ENCODE data around the gene SIRPB2. TPM values are rescaled to one million over a fixed set of nuclear protein-coding genes. Genes with fewer than 3 reads are reported as not detected.

Gene SIRPB2
- total and polyA plus RNA-seq, 8 donors = 1.3 to 29.9 (median 2.0) TPM

DNA sequence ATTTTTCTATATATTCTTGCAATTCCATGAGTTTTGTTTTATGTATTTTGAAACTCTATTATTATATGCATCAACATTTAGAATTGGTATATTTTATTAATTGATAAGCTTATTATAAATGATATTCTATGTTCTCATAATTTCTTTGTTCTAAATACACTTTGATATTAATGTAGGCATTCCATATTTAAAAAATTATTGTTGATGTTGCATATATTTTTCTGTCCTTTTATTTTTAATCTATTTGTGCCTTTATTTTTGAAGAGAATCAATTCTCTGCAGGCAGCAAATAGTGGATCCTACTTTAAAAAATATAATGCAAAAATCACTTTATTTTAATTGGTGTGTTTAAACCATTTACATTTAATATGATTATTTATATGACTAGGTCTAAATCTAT lies 36.7 kb upstream of the SIRPB2 start:
- no peaks in the 10 kb centered on the region for H3K27me3 ChIP-seq
- intact Hi-C loops (cut with DNase I) = no loop called here
- ATAC-seq = no peak
- TF ChIP-seq, protein P1, sequence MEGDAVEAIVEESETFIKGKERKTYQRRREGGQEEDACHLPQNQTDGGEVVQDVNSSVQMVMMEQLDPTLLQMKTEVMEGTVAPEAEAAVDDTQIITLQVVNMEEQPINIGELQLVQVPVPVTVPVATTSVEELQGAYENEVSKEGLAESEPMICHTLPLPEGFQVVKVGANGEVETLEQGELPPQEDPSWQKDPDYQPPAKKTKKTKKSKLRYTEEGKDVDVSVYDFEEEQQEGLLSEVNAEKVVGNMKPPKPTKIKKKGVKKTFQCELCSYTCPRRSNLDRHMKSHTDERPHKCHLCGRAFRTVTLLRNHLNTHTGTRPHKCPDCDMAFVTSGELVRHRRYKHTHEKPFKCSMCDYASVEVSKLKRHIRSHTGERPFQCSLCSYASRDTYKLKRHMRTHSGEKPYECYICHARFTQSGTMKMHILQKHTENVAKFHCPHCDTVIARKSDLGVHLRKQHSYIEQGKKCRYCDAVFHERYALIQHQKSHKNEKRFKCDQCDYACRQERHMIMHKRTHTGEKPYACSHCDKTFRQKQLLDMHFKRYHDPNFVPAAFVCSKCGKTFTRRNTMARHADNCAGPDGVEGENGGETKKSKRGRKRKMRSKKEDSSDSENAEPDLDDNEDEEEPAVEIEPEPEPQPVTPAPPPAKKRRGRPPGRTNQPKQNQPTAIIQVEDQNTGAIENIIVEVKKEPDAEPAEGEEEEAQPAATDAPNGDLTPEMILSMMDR (IDR thresholded peaks at IDR 0.05) = no peak
- DNase-seq = no peak
- H3K27ac ChIP-seq = no peak overlapping the region
- no peak overlapping the region for H3K4me3 ChIP-seq
- H3K9me3 ChIP-seq = no peaks in the 10 kb centered on the region
- H3K4me1 ChIP-seq = peaks cover 0 to 11% of the 10 kb centered on the region in 2 donors
- H3K36me3 ChIP-seq = no peaks in the 10 kb centered on the region

DNA sequence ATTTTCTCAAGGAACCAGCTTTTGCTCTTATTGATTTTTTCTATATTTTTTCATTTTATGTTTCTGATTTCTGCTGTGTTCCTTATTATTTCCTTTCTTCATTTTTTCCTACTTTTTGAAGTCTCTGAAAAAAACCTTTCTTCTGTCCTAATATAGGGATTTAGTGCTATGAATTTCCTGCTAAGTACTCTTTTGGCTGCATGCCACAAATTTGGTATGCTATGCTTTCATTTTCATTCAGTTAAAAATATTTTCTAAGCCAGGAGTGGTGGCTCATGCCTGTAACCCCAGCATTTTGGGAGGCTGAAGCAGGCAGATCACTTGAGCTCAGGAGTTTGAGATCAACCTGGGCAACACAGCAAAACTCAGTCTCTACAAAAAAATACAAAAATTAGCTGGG lies 35.7 kb upstream of the SIRPB2 start:
- H3K4me3 ChIP-seq = no peak overlapping the region
- TF ChIP-seq, protein P1 (IDR thresholded peaks at IDR 0.05) = no peak
- no peaks in the 10 kb centered on the region for H3K9me3 ChIP-seq
- DNase-seq = no peak
- H3K27me3 ChIP-seq = no peaks in the 10 kb centered on the region
- H3K4me1 ChIP-seq = peaks cover 0 to 11% of the 10 kb centered on the region in 2 donors
- no peaks in the 10 kb centered on the region for H3K36me3 ChIP-seq
- H3K27ac ChIP-seq = no peak overlapping the region
- intact Hi-C loops (cut with DNase I) = no loop called here
- no peak for ATAC-seq

DNA sequence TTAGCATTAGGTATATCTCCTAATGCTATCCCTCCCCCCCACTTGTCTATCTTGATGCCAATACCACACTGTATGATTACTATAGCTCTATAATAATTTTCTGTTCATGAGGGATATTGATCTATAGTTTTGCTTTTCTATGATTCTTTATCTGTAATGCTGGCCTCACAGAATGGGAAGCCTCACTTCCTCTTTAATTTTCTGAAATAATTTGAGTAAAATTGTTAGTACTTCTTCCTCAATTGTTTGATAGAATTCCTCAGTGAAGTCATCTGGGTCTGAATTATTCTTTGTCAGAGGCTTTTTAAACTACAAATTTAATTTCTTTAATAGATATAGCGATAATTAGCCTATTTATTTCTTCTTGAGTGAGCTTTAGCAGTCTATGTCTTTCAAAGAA lies 35.1 kb upstream of the SIRPB2 start:
- H3K4me3 ChIP-seq = no peak overlapping the region
- H3K4me1 ChIP-seq = peaks cover 0 to 11% of the 10 kb centered on the region in 2 donors
- intact Hi-C loops (cut with DNase I) = no loop called here
- DNase-seq (no peak), ATAC-seq (no peak)
- H3K27ac ChIP-seq = no peak overlapping the region
- no peaks in the 10 kb centered on the region for H3K27me3 ChIP-seq
- TF ChIP-seq, protein P1 (IDR thresholded peaks at IDR 0.05) = no peak
- no peaks in the 10 kb centered on the region for H3K9me3 ChIP-seq
- H3K36me3 ChIP-seq = no peaks in the 10 kb centered on the region

DNA sequence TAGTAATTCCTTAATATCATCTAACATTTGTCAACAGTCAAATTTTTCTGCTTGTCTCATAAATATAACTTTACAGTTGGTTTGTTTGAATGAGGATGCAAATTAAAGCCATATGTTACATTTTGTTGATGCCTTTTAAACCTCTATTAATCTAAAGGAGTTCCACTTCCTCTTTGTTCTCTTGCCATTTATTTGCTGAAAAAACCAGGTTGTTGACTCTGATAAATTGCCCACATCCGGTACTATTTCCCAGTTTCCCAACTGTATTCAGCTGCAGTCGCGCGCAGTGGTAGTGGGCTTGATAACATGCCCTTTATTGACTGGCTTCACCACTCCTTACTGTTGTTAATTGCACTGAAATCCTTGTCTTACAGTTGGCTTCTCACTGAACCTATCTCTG lies 32.8 kb upstream of the SIRPB2 start:
- H3K9me3 ChIP-seq = no peaks in the 10 kb centered on the region
- peaks cover 0 to 11% of the 10 kb centered on the region in 2 donors for H3K4me1 ChIP-seq
- H3K27ac ChIP-seq = no peak overlapping the region
- no peaks in the 10 kb centered on the region for H3K36me3 ChIP-seq
- no peak for DNase-seq
- H3K4me3 ChIP-seq = no peak overlapping the region
- no peaks in the 10 kb centered on the region for H3K27me3 ChIP-seq
- no peak for ATAC-seq
- intact Hi-C loops (cut with DNase I) = no loop called here
- TF ChIP-seq, protein P1 (IDR thresholded peaks at IDR 0.05) = no peak

DNA sequence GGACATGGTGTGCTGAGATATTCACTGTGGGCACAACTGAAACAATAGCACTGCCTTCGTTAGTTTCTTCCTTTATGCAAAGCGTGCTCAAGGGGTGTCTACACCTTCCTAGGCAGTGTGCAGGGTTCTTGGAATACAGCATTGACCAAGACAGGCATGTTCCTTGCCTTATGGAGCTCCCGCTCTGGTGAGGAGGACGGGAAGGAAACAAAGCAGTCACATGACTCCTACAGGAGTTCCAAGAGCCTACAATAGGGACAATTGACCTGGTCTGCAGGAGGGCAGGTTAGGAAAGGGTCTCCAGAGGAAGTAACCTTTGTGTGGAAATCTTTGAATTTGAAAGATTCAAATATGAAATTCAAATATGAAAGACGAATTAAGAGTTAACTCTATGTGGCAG lies 25.8 kb upstream of the SIRPB2 start:
- intact Hi-C loops (cut with DNase I) = no loop called here
- Histone ChIP-seq H3K4me1 (no peaks in the 10 kb centered on the region), H3K36me3 (no peaks in the 10 kb centered on the region), H3K9me3 (no peaks in the 10 kb centered on the region), H3K4me3 (no peak overlapping the region), H3K27ac (no peak overlapping the region), H3K27me3 (peaks cover 0 to 7% of the 10 kb centered on the region in 2 donors)
- DNase-seq (no peak), ATAC-seq (no peak)
- TF ChIP-seq, protein P1 (IDR thresholded peaks at IDR 0.05) = no peak
